Activated CD8-positive, alpha-beta T cell treated with anti-CD3 and anti-CD28 coated beads for 36 hours (primary cell): ENCODE data around the gene ACSBG1. TPM values are rescaled to one million over a fixed set of nuclear protein-coding genes. Genes with fewer than 3 reads are reported as not detected.

ENCODE experiments used
- ATAC-seq: fragments of 200-7000 bp; cut with Tn5 transposase; one replicate; pipeline ENCODE4 v1.10.0; 2021; ENCODE audit warnings: mild to moderate bottlenecking, moderate library complexity
- CTCF ChIA-PET: fragments of 350-600 bp; sonication (Branson Sonifier 250); formaldehyde crosslinking; loops from one replicate; lab custom pipeline; 2021; ENCODE audit warnings: antibody characterized with exemption; lab: Charles Lee
- POLR2A ChIA-PET: fragments of 350-600 bp; sonication (Branson Sonifier 250); formaldehyde crosslinking; loops from one replicate; lab custom pipeline; 2021; ENCODE audit warnings: antibody characterized with exemption; lab: Charles Lee
- DNase-seq: peaks from one replicate; pipeline ENCODE4 v3.0.0-alpha.2; 2020
- H3K27ac Mint-ChIP-seq: one replicate; pipeline ENCODE4 v1.8.0; 2021; ENCODE audit warnings: mild to moderate bottlenecking, mixed read lengths
- H3K27me3 Mint-ChIP-seq: one replicate; pipeline ENCODE4 v1.8.0; 2021; ENCODE audit warnings: mixed read lengths
- H3K36me3 Mint-ChIP-seq: one replicate; pipeline ENCODE4 v1.8.0; 2021; ENCODE audit warnings: low read depth, mixed read lengths
- H3K4me1 Mint-ChIP-seq: one replicate; pipeline ENCODE4 v1.8.0; 2021; ENCODE audit warnings: low read depth, mixed read lengths
- H3K4me3 Mint-ChIP-seq: one replicate; pipeline ENCODE4 v1.8.0; 2021; ENCODE audit warnings: mild to moderate bottlenecking, moderate library complexity, mixed read lengths
- H3K9me3 Mint-ChIP-seq: one replicate; pipeline ENCODE4 v1.8.0; 2021; ENCODE audit warnings: mixed read lengths
- CTCF ChIP-seq: fragments of 200-600 bp; IDR thresholded peaks from one replicate; pipeline ENCODE4 v1.8.0; 2022; ENCODE audit warnings: antibody characterized with exemption, mild to moderate bottlenecking
- intact Hi-C: fragments of 100-400 bp; cut with micrococcal nuclease; formaldehyde crosslinking; loops from one replicate; pipeline ENCODE4 v1.10.0; 2022
- total RNA-seq, 2 experiments: library from RNA; stranded (reverse); gene quantifications; one replicate each; pipeline ENCODE4 v1.2.3, GENCODE V29; 2021

ACSBG1 gene
- total RNA-seq, 2 experiments from 2014 or later, result 0.18 TPM; not detected in 1

- CTCF ChIA-PET, result interaction anchor here (1.0 to 1.4 kb wide), 3 partner anchors 17 to 116 kb away, joined by 3 to 8 read pairs (median 3); no protein-coding TSS in a partner anchor
These were observed 109.1 kb downstream of the ACSBG1 start for GRCh38 chr15:78125267-78125666.

GRCh38 chr15:78120523-78120922 is 113.8 kb downstream of the ACSBG1 start:
- Mint-ChIP-seq H3K27me3 (no peaks in the 10 kb centered on the region), H3K9me3 (no peaks in the 10 kb centered on the region), H3K4me3 (no peak overlapping the region), H3K36me3 (no peaks in the 10 kb centered on the region), H3K27ac (no peak overlapping the region), H3K4me1 (no peaks in the 10 kb centered on the region)
- no peak for TF ChIP-seq CTCF
- ChIA-PET CTCF (interaction anchor here (0.8 to 2.2 kb wide), 4 partner anchors 12 to 120 kb away, joined by 3 to 11 read pairs (median 6); no protein-coding TSS in a partner anchor), POLR2A (interaction anchor here (1.3 to 1.4 kb wide), 2 partner anchors 29 to 179 kb away, joined by 3 to 6 read pairs; partner anchors contain the start of genes IDH3A and SKIC8)
- no peak for ATAC-seq
- DNase-seq, result no peak
- intact Hi-C loops, result no loop called here

More at GRCh38 chr15:78125267-78125666, 109.1 kb downstream of the ACSBG1 start:
- Mint-ChIP-seq H3K9me3 (no peaks in the 10 kb centered on the region), H3K27ac (no peak overlapping the region), H3K4me3 (no peak overlapping the region), H3K27me3 (no peaks in the 10 kb centered on the region), H3K4me1 (peaks cover 6% of the 10 kb centered on the region), H3K36me3 (no peaks in the 10 kb centered on the region)
- POLR2A ChIA-PET, result no interaction called here
- no peak for ATAC-seq
- no peak for TF ChIP-seq CTCF
- no peak for DNase-seq
- intact Hi-C loops, result loop anchor here (5.0 kb wide), 1 partner anchor 117 kb away; no protein-coding TSS in a partner anchor

Other genes starting within 250 kb of the ACSBG1 start
- 10 to 100 TPM; 62.9 to 65.7 TPM for gene TBC1D2B, start 156.9 kb downstream of the ACSBG1 start, total RNA-seq
- not detected for gene SH2D7, start 142.0 kb downstream of the ACSBG1 start, total RNA-seq
- 1 to 10 TPM; 1.6 TPM for gene CIB2, start 103.1 kb downstream of the ACSBG1 start, total RNA-seq
- 100 to 1,000 TPM; 106 to 110 TPM for gene IDH3A, start 85.2 kb downstream of the ACSBG1 start, total RNA-seq
- gene DNAJA4, start 30.0 kb upstream of the ACSBG1 start, total RNA-seq, result 10 to 100 TPM; 38.1 to 38.8 TPM
- 10 to 100 TPM; 63.0 to 64.5 TPM for gene SKIC8, start 65.0 kb upstream of the ACSBG1 start, total RNA-seq
- gene CRABP1, start 105.8 kb upstream of the ACSBG1 start, total RNA-seq, result under 1 TPM in 1 of 2 experiments, not detected in 1; 0.36 TPM
- 10 to 100 TPM; 68.2 to 78.7 TPM for gene IREB2, start 203.7 kb upstream of the ACSBG1 start, total RNA-seq